LoVo (cell line): Measurements from ENCODE around the gene SF3A2.

Experiments
- DNase-seq: peaks from one replicate; pipeline ENCODE4 v3.0.0-alpha.2; 2016; ENCODE audit warnings: low spot score

SF3A2 gene

GRCh38 chr19:2207991-2208860 lies 28.4 kb upstream of the SF3A2 start:
- no peak for DNase-seq

DNA sequence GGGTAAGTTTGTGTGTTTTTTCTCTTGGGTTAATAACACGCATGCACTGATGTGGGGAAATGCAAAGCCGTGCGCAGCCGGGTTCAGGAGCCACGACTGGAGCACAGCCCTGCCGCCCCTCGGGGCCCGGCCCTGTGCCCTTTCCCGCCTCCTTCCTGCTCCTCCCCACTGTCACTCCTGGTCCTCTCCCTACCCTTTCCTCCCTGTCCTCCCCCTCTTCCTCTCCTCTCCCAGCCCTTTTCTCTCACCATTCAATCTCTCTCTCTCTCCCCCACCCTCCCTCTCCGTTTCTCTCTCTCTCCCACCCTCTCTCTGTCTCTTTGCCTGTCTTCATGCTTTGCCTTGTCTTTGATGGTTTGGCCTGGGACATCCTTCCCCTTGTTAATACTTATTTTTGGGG lies 27.6 kb upstream of the SF3A2 start:
- no peak for DNase-seq

GRCh38 chr19:2209408-2209807 lies 27.2 kb upstream of the SF3A2 start:
- DNase-seq, result no peak

- DNase-seq, result no peak
Measured at GRCh38 chr19:2210206-2210605, 26.4 kb upstream of the SF3A2 start.

GRCh38 chr19:2210987-2211740 lies 25.5 kb upstream of the SF3A2 start:
- DNase-seq, result no peak

DNA sequence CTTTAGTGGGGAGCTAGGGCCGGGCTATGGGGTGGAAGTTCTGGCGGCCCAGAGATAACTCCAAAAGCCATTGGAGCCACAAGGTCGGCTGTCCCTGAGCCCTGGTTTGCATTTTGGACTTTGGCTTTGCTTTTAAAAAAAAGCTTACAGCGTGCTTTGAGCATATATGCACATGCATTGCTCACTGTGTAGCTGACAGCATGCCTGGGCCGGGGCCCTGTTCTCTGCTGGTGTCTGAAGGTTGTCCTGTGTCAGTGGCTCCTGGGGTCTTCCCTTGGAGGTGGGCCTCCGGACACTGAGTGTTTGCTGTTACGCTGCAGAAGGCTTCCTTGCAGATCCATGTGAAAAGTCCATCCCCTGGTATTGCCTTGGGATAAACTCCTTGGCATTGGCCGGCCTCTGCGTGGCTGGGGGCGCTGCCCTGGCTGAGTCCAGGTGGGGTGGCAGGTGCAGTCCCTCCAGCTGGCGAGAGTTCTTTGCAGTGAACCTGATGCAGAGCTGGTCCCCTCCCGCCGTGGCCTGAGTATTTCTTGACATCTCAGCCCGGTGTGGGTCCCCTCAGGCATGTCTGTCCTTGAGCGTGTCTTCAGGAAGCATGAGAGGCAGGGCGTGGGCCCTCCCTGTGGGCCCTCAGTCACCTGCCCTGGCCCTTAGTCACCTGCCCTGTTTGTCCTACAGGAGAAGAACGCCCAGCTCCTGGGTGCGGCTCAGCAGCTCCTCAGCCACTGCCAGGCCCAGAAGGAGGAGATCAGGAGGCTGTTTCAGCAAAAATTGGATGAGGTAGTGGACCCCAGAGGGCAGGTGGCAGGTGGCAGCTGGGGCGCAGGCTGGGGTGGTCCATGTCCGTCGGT lies 23.5 kb upstream of the SF3A2 start:
- DNase-seq, result no peak

GRCh38 chr19:2213799-2214198 lies 22.8 kb upstream of the SF3A2 start:
- DNase-seq, result no peak

DNA sequence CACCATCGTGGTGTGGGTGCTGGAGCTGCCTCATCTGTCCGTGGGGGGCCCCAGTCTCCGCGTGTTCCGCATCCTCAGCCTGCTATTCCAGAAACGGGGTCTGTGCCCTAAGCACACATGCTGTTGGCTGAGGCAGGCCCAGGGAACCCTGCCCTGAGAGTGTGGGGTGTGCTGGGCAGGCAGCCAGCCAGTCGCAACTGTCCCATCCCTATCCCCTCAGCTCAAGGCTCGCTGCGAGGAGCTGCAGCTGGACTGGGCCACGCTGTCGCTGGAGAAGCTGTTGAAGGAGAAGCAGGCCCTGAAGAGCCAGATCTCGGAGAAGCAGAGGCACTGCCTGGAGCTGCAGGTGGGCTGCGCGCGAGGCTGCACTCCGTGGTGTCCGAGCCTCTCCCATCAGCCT lies 22.4 kb upstream of the SF3A2 start:
- DNase-seq, result no peak

GRCh38 chr19:2215281-2215751 lies 21.3 kb upstream of the SF3A2 start:
- DNase-seq, result no peak

- no peak for DNase-seq
Measured at GRCh38 chr19:2216361-2217225, 20.0 kb upstream of the SF3A2 start.

DNA sequence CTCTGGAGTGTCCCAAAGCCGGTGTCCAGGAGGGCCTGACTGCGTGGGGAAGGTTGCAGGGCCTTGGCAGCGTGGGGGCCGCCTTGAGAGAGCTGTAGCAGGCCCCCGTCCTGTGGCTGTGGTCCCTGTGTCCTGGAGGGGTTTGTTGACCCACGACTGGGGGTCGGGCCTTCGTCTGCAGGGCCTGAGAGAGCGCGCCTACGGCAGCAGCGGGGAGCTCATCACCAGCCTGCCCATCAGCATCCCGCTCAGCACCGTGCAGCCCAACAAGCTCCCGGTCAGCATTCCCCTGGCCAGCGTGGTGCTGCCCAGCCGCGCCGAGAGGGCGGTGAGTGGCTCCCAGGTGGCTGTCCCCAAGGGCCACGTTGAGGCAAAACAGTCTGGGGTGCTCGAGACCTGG lies 19.0 kb upstream of the SF3A2 start:
- DNase-seq, result no peak

DNA sequence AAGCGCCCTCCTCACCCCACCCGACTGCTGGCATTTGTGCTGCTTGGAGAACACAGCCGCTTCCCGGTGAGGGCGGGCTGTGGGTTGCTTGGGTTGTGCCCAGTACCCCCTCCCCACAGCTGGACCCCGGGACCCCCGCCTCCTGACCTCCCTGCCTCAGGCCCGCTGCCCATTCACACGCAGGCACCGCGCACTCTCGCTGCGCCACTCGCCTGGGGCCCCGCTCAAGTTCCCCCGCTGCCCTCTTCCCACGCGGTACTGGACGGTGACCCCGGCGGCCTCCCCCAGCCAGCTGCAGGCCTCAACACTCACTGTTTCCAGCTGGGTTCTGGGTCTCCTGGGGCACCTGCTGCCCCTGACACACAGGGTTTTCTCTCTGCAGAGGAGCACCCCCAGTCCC lies 16.9 kb upstream of the SF3A2 start:
- DNase-seq, result no peak

DNA sequence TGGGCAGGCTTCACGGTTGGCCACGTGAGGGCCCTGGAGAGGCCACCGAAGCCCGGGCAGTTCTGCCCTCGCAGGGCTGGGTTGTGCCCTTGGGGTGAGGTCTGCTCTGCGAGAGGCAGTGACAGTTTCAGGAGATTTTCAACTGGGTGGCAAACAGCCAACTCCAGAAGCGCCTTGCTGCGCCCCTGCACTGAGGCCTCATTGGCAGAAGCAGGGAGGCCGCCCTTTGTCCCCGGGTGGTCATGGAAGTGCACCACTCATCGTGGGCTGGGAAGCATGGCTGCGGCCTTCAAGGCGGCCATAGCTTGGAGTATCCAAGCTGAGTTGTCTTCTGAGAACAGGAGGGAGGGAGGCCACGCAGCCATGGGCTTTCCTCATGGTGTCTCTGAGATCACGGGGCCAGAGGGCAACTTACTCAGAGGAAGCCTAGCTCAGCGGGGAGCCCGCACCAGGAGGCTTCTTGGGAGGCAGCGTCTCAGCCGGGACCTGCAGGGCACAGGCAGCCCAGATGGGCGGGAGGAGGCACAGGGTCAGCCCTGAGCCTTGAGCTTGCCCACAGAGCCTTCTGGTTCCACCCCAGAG lies 15.3 kb upstream of the SF3A2 start:
- DNase-seq, result no peak

DNA sequence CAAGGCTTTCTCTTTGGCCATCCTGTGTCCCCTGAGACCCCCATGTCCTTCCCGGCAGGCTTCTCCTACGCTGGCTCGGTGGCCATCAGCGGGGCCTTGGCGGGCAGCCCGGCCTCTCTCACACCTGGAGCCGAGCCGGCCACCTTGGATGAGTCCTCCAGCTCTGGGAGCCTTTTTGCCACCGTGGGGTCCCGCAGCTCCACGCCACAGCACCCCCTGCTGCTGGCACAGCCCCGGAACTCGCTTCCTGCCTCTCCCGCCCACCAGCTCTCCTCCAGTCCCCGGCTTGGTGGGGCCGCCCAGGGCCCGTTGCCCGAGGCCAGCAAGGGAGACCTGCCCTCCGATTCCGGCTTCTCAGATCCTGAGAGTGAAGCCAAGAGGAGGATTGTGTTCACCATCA lies 14.7 kb upstream of the SF3A2 start:
- no peak for DNase-seq

- DNase-seq, result no peak
Measured at GRCh38 chr19:2223391-2223790, 13.2 kb upstream of the SF3A2 start.

DNA sequence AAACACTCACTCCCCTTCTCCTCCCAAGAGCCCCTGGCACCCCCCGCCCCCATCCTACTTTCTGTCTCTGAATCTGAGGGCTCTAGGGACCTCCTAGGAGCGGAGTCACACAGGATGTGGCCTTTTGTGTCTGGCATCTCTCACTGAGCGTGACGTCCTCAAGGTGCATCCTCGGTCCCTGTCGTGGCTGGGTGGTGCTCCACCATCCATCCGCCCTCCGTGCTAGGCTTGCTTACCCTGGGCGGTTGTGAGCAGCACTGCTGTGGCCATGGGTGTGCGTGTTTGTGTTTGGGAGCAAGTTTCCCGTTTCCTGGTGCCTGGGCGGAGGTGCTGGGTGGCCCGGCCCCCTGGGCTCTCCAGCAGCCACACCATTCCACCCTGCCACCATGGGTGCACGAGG lies 12.7 kb upstream of the SF3A2 start:
- no peak for DNase-seq

GRCh38 chr19:2224754-2225349 lies 11.8 kb upstream of the SF3A2 start:
- no peak for DNase-seq

GRCh38 chr19:2225415-2226050 lies 11.1 kb upstream of the SF3A2 start:
- no peak for DNase-seq

DNA sequence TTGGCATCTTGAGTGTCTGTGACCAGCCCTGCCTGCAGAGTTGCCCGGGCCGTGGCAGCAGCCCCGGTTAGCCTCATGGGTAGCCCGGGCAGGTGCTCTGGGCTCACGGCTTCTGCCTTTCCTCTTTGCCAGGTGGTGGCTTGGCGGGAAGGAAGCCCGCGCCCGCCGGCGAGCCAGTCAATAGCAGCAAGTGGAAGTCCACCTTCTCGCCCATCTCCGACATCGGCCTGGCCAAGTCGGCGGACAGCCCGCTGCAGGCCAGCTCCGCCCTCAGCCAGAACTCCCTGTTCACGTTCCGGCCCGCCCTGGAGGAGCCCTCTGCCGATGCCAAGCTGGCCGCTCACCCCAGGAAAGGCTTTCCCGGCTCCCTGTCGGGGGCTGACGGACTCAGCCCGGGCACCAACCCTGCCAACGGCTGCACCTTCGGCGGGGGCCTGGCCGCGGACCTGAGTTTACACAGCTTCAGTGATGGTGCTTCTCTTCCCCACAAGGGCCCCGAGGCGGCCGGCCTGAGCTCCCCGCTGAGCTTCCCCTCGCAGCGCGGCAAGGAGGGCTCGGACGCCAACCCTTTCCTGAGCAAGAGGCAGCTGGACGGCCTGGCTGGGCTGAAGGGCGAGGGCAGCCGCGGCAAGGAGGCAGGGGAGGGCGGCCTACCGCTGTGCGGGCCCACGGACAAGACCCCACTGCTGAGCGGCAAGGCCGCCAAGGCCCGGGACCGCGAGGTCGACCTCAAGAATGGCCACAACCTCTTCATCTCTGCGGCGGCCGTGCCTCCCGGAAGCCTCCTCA lies 10.4 kb upstream of the SF3A2 start:
- DNase-seq, result no peak
